ENCODE data around the gene KLF16. TPM values are rescaled to one million over a fixed set of nuclear protein-coding genes. Genes with fewer than 3 reads are reported as not detected.

Gene KLF16
- total and polyA plus RNA-seq, 10 of the 15 experiments (the other 5 are each of a cell fraction or from before 2014, with no cell fraction given): 0.03 to 41.2 (median 2.6) TPM

GRCh38 chr19:1905110-1905862, 41.9 kb upstream of the KLF16 start, which contains the start of the genes ADAT3 and SCAMP4 (continued):
- TF ChIP-seq E2F8 (IDR thresholded peaks at IDR 0.05; ENCODE audit: low read depth, partially characterized antibody) (no peak), HDAC6 (IDR thresholded peaks at IDR 0.05; ENCODE audit: unreplicated experiment) (no peak), ZBED1 (IDR thresholded peaks at IDR 0.05; ENCODE audit: borderline replicate concordance) (no peak), TAF1 (IDR thresholded peaks at IDR 0.05; ENCODE audit: borderline replicate concordance, low read depth, low read length) (no peak), KAT2A (conservative IDR thresholded peaks at IDR 0.05; ENCODE audit: control insufficient read depth, low read depth, low read length) (no peak), KLF5 (IDR thresholded peaks at IDR 0.05; ENCODE audit: partially characterized antibody) (peak; percentile 37), NR2C1 (IDR thresholded peaks at IDR 0.05) (peak; percentile 98), PML (IDR thresholded peaks at IDR 0.05; ENCODE audit: low read length) (no peak), NKRF (conservative IDR thresholded peaks at IDR 0.05) (no peak; the same call in none of the 2 replicates), EZH2 (IDR thresholded peaks at IDR 0.05; ENCODE audit: borderline replicate concordance, control insufficient read depth, low read depth, low read length) (no peak), NRF1 (conservative IDR thresholded peaks at IDR 0.05; ENCODE audit: low read depth, low read length) (peak; percentile 46), CEBPB (IDR thresholded peaks at IDR 0.05; ENCODE audit: borderline replicate concordance in 1 of 2, low read depth in 2 of 2, low read length in 2 of 2) (no peak), IRF4 (IDR thresholded peaks at IDR 0.05; ENCODE audit: low read depth, low read length) (peak; percentile 43; the same call in 1 of the 2 replicates), ZBTB40 (IDR thresholded peaks at IDR 0.05; ENCODE audit: borderline replicate concordance) (peak; percentile 73; the same call in 1 of the 2 replicates), CHD4 (IDR thresholded peaks at IDR 0.05) (no peak), SREBF1 (IDR thresholded peaks at IDR 0.05; ENCODE audit: low read length) (peak; percentile 79), ASH2L (IDR thresholded peaks at IDR 0.05; ENCODE audit: borderline replicate concordance, low read depth) (no peak; the same call in 1 of the 2 replicates), POLR2AphosphoS2 (IDR thresholded peaks at IDR 0.05; ENCODE audit: low read depth, low read length) (no peak), SRF (IDR thresholded peaks at IDR 0.05; ENCODE audit: low read depth in 2 of 2, low read length in 2 of 2) (peak in 1 of 2 experiments; percentile 32; a peak in 1 of 4 replicates), BMI1 (IDR thresholded peaks at IDR 0.05; ENCODE audit: borderline replicate concordance) (no peak), SREBF2 (IDR thresholded peaks at IDR 0.05; ENCODE audit: low read length) (no peak)
